OCI-M1 (cell line): ENCODE data around the gene CHD2.
"Not testable (repeated sequence)": the region's sequence is repeated elsewhere in the genome, so short reads cannot be mapped to it uniquely, and the experiment has no call there.

Source experiments
- DNase-seq: peaks from one replicate; lab custom pipeline; 2025; lab: John Stamatoyannopoulos, UW

Gene CHD2

DNA sequence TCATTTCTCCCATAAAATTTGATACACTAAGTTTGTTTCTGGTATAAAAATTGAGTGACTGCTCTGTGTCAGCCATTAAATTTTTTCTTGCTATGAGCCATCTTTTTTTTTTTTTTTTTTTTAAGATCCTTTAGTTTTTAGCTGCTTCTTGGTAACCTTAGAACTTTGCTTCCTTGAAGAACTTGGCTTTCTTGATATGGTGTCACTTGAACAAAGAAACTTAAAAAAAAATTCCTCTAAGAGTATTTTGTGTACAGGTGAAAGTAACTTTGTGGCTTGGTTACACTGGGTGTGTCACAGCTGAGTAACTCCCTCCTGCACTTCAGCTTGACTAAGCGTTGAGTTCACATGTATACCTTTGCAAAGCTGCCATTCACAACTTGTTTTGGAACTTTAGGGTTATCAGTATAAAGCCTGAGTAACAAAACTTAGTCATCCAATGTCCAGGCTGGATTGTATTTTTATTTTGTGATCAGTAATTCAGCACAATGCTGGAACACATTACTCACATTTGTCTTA is 6.5 kb downstream of the CHD2 start:
- peak; percentile 54 for DNase-seq

DNA sequence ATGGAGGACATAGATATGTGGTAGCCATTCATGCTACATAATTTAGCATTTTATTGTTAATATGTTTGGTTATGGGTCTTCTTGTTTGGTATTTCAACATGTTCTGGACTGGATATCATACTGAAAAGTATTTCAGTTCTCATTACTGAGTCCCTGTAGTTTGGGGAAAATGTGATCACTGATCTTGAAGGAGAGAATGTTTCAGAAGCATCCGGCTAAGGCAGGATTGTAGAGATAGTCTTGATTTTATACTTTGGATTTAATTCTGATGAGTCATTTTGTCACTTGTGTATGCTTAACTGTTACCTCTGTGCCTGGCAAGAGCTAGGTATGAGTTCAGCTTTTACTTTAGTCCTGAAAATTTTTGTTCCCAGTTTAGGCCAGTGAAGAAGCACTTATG is 7.1 kb downstream of the CHD2 start:
- DNase-seq, result peak; percentile 51

DNA sequence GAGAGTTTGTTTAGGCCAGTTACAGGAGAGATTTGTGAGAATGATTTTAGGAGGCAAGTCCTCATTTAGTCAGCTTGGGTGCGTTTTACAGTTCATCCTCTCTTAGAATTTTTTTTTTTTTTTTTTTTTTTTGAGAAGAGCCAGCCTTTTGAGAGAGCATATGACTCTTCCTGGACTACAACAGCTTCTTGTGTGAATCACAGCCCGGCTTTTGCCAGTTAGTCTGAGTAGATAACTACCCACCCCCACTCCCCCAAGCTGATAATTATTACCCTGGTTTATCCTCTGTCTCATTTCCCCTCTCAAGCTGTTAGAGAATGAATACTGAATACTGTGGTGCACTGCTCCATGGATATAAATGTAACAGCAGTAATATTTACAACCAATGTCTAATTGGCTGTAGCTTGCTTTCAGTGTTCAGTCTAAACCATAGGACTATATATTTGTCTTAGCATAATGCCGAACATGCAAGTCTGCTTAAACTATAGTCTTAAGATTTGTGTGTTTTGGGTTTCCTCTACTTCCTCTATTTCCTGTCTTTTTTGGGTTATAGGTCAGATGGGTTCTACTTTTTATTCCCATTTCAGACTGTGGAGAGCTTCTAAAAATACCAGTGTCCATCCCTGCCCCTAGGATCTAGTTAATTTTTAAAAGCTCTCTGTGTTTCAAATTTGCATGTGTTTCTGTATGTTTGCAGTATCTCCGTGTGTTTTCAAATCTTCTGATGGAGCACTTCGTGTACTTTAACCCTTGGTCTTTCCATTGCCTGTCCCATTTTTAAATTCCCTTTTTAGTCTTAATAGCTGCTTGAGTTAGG is 8.0 kb downstream of the CHD2 start:
- peak; percentile 57 for DNase-seq

DNA sequence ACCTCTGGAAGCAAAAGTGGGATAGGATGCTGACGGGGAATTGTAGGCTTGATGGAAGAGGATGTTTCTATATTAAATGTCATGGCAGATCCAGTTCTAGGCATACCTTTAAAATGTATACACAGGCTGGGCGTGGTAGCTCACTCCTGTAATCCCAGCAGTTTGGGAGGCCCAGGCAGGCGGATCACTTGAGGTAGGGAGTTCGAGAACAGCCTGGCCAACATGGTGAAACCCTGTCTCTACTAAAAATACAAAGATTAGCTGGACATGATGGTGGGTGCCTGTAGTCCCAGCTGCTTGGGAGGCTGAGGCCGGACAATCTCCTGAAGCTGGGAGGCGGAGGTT is 8.6 kb downstream of the CHD2 start:
- DNase-seq, result no peak

DNA sequence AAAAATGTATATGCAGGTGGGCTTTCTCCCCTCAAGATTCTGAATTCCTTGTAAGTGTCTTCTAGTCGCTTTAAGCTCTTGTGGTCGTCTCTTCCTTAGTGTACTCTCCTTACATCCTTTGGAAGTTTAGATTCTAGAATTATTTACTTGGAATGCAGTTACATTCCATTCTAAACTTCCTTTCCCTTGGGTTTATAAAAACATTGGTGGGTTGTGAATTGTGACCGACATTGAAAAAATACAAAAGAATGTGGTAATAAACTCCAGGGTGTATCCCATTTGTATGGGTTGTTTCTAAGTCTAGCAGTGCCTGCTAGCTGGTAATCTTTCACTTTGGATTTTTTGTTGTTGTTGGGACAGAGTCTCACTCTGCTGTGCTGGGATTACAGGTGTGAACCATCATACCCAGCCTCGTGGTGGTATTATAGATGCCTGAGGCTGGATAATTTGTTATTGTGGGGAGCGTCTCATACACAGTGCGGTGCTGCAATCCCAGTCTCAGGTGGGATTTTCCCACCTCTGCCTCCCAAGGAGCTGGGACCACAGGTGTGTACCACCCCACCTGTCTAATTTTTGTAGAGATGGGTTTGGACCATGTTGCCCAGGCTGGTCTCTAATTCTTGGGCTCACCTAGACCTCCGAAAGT is 9.1 kb downstream of the CHD2 start:
- no peak for DNase-seq

DNA sequence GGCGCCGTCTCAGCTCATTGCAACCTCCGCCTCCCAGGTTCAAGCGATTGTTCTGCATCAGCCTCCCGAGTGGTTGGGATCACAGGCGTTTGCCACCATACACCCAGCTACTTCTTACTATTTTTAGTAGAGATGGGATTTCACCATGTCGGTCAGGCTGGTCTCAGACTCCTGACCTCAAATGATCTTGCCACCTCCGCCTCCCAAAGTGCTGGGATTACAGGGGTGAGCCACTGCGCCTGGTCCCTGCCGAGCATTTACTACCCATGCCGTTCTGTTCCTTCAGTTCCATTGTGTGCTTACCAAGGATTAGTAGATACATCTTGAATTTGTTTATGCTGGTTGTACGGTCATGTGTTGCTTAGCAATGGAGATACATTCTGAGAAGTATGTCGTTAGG is 10.3 kb downstream of the CHD2 start:
- DNase-seq, result no peak

DNA sequence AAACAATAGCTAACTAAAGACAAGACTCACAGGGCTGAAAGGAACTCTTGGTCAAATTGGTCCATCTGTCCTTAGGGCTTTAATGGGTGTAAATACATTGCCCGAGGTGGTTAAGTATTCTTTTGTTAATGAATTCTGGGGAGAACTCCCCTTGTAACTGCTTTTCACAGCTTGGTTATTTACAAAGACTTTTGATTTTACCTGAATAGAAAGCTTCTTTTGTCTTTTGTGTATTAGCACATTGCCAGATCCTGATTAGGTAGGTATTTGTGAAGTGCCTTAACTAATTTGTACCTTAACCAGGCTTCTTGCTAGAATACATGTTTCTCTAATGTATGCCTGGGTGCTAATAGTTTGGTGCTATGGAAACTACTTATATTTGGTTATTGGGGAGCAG is 14.0 kb downstream of the CHD2 start:
- DNase-seq, result peak; percentile 6

DNA sequence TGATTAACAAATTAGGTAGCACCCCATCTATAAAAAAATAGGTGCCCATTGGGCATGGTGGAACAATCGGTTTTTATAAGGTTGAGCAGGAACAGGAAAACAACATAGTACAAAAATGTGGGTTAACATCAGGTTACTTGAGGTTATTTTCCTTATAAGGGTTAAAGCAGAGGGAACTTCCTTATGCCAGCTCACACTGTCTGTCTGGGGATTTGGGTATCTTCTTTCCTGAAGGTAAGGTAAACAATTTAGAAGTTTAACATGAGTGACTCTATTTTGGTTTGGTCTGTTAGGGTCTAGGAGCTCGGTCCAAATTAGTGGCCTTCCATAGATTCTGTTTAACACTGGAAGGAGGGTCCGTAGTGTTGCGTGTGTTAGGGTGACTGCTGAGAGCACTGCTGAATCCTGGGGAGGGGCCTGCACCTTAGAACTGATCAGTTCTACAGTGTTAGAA is 14.7 kb downstream of the CHD2 start:
- DNase-seq, result peak; percentile 13

DNA sequence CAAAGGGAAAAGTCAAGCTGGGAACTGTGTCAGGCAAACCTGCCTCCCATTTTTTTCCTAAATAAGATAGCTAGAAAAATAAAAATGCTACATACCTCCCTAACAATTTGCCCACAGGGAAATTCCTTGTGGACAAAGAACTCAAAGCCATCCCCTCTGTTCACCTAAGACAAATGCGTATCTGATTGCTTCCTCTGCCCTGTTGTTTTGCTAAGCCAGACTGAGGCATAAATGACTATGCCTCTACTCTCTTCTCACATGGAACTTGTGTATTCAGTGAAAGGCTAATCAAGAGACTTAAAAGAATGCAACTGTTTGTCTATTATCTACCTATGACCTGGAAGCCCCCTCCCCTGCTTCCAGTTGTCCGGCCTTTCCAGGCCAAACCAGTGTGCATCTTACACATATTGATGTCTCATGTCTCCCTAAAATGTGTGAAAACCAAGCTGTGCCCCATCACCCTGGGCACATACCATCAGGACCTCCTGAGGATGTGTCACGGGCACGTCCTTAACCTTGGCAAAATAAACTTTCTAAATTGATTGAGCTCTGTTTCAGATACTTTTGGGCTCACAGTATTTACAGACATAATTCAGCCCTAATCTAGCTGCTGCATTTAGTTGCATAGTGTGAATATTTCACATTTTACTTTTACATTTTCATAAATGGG is 15.8 kb downstream of the CHD2 start:
- peak; percentile 29 for DNase-seq

DNA sequence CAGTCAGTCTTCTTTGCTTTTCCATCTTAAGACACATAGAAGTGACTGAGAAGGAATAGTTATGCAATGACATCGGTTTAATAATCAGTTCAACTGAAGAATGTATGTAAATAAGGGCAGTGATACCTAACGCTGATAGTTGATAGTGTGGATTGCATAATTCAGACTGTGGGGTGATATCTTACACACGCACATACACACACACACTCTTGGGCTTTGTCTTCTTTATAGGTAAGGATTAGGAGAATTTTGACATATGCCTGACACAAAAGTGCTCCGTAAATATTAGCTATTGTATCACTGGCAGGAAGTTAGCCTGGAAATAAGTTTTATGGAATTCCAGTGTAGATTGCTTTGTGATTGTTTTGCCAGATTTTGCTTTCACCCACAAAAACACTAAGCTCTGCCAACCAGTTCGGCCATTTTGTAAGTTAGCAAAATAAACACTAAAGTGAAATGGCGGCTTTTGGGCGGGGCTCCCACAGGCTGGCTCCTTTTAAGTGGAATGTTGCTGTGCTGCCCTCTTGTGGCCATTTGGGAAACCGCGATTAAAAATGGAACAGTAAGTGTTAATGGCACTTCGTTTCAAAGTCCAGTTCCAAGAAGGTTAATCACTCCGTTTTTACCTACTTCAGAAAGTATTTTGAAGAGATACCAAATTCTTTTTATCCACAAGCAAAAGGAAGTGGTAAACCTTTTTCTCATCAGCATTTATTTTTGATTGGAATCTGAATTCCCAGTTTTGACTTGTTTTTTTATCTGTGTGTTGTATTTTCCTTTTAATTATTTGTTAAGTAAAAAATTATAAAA is 17.7 kb downstream of the CHD2 start:
- peak; percentile 98 for DNase-seq

DNA sequence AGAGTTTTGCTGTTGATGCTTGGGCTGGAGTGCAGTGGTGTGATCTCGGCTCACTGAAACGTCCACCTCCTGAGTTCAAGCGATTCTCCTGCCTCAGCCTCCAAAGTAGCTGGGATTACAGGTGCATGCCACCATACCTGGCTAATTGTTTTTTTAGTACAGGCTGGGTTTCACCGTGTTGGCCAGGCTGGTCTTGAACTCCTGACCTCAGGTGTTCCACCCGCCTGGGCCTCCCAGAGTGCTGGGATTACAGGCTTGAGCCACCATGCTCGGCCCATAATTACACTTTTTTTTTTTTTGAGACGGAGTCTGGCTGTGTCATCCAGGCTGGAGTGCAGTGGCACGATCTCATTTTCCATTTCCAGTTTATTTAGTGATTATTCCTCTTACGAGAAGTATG is 18.8 kb downstream of the CHD2 start:
- DNase-seq, result not testable (repeated sequence)

DNA sequence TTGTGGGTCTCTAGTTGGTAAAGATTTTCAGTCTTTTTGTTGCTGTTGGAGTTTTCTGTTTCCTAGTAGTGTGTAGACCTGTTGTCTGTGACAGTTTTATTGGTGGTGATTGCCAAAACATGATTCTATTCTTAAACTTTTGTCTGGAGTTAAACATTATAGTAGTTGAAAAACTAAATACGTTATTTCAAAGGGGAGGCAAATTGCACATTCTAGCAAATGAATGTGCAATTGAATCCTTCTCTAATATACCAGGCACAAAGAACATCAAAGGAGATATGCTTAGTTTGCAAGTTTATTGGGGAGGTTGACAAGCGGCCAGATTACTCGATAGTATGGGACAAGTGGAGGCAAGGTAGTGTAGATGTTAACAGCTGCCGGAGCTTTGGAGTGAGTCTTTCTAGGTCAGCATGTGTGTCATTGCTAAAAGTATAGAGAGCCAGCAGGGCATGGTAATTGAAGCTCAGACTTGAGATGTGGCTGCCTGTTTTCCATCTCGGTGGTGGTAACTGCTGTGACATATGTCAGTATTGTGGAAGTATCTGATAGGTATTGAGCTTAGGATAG is 20.6 kb downstream of the CHD2 start:
- DNase-seq, result no peak

DNA sequence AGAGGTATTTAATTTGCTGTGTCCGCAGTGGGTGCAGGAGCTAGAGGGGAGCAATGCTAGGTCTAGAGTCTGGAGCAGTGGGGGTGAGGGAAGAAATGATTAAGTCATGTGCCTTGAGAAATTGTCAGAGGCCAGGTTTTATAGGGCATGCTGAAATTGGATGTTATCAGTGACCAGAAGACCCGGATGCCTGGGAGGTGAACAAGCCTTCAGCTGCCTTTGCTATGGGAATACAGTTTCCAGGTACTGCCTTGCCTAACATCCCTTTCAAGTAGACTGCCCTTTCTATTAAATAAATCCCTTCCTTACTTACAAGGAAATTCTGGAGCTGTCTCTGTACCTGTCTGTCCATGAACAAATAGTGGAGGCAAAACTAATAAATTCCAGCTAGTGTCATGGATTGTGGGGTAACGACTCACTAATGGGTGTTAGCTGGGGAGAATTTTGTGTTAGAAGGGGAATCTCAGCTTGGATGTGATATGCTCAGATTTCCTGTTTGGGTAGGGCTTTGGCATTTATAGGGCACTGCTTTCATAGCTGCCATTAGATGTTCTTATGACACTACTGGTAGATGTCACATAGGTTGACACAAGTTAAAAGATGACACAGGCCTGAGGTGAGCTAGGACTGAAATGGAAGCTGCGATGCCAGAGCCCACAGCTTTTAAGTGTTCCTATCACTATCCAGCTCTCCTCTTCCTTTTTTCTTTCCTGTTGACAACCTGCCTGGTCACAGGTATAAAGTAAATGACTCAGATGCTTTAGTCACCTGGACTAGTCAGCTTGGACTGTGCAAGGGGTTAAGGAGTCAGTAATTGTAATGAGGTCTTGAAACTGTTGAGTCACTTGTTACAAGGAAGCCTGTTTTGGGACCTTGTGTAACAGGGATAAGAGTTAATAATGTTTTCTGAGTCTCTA is 21.3 kb downstream of the CHD2 start:
- DNase-seq, result no peak

DNA sequence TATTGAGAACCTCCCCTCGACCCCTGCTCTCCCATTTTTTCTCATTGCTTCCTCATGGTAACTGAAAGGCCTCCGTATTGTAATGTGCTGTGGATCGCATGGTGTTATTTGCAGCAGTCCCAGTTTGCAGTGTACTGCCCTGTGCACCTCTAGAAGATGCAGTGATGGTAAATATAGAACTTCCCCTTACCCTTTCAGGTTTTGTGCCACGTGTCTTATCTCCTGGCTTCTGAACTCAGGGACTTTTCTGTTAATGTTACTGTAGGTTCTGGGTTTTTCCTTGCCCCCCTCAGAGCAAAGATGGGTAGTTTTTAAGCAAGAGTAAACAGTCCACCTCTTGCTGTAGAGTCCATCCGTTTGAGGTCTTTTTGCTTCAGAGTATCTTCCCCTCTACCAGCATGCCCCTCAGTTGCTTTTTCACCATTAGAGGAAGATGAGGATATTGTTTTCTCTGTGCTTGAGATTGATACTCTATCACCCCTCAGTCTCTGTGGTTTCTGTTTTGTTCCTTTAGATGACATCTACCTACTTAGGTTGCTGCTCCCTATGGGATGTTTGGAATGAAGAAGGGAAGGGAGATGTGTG is 22.4 kb downstream of the CHD2 start:
- DNase-seq, result no peak

DNA sequence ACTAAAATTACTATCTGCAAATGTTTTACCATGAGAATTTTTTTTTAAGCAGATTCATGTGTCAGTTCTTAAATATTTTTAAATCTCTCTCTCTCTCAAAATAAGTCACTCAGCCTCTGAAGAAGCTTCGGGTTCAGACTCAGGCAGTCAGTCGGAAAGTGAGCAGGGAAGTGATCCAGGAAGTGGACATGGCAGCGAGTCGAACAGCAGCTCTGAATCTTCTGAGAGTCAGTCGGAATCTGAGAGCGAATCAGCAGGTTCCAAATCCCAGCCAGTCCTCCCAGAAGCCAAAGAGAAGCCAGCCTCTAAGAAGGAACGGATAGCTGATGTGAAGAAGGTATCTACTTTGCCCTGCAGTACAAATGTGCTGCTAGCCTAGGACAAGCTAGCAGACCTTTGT is 24.1 kb downstream of the CHD2 start:
- DNase-seq, result no peak

DNA sequence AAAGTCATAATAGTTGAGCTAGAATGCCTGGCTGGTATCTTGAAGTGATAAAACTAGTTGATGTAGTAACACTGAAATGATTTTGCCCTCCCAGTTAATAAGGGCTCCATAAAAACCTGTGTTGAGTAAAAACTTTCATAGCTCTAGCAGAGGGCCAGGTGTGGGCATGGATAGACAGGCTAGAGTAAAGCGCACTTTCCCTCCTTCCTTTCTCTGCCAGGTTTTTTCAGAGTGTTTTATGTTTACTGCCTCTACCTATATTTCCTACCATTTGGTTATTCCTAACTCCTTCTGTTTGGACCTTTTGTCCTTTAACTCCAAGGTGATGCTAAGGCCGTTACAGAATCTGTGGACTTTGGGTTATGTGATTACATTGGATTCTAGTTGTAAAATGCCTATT is 25.3 kb downstream of the CHD2 start:
- no peak for DNase-seq

DNA sequence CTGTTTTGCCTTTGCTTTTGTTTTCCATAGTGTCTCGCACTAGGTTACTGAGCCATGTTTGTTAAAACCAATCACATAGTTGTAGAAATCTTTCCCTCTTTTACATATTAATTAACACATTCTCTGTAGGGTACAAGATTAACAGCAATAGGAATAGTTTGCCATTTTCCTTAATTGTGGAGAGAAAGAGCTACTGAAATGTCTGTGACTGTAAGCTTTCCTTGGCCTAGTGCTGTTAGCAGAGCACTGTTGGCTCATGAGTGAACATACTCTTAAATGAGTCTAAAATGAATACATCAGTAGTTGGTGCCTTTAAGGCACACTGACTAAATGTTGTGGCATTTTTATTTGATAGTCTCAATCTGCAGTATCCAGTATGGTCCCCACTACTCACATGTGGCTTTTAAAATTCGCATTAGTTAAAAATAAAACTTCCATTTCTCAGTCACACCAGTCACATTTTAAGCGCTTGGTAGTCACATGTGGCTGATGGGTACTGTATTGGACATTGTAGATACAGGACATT is 28.2 kb downstream of the CHD2 start:
- DNase-seq, result no peak

DNA sequence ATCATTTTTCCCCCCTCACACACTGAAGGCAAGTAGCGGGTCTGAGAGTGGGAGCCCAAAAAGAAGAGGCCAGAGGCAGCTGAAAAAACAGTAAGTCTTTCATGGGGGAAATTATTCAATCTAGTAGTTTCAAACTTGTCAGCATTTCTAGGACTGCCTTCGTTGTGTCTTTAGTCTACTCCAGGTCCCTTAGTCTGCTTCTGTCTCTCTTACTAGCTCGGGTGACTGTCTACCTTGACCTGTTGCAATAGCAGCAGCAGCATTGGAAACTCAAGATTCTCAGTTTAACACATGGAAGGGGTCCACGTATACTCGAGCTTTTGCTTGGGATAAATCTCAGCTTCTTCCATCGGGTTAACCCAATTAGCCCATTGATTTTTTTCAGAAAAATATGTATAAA is 28.9 kb downstream of the CHD2 start:
- DNase-seq, result no peak

DNA sequence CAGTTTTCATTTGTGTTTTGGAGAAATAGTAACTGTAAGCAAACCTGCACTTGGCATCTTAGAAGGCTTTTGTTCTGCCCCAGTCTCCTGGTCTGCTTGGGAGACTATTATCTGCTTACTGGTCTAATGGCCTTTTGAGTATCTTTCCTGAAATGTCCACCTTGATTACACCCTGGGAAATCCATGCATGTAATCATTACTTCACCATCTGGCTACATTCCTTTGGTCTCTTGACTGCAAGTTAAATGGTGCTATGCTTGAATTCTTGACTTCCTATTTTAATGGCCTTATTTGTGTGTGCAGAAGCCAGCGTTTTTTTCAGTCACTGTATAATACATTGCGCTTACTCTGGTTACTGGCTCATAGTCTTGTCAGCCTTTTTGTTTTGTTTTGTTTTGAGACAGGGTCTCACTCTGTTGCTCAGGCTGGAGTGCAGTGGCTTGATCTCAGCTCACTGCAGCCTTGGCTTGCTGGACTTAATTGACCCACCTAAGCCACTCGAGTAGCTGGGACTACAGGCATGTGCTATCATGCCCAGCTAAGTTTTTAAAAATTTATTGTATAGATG is 30.0 kb downstream of the CHD2 start:
- DNase-seq, result no peak

DNA sequence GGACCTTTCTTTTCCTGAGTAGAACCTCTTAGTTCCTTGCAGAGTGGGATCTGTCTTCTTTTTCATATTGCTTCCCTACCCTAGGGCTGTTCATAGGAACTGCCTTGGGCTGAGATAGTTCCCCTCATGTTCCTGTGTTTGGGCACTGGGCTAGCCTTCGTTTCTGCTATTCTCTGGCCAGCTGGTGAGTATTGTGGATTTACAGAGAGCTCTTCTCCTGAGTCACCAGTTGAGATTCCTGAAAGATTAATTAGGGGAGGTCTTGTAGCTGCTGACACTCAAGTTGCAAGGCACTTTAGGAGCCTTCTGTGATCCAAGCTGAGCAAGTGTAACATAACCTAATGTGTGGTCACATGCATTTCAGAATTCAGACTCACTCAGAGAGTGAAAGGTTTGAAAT is 30.7 kb downstream of the CHD2 start:
- no peak for DNase-seq
